Suprapubic skin (tissue), 3 donors: Measurements from ENCODE around the gene URB1.

Experiments
- EP300 ChIP-seq: sonication (generic); formaldehyde crosslinking; IDR thresholded peaks from one replicate; pipeline ENCODE4 v1.6.1; 2017; ENCODE audit warnings: antibody characterized with exemption
- TF ChIP-seq, protein P1 (sequence below), 2 donors: fragments of 200-600 bp in 1 of 2; fragments of 450-650 bp in 1 of 2; sonication (generic) in 1 of 2; IDR thresholded peaks; one replicate each; pipeline ENCODE4 v1.5.1; 2016 to 2019; ENCODE audit warnings: antibody characterized with exemption in 2 of 2, mild to moderate bottlenecking in 1 of 2, moderate library complexity in 1 of 2

DNA sequence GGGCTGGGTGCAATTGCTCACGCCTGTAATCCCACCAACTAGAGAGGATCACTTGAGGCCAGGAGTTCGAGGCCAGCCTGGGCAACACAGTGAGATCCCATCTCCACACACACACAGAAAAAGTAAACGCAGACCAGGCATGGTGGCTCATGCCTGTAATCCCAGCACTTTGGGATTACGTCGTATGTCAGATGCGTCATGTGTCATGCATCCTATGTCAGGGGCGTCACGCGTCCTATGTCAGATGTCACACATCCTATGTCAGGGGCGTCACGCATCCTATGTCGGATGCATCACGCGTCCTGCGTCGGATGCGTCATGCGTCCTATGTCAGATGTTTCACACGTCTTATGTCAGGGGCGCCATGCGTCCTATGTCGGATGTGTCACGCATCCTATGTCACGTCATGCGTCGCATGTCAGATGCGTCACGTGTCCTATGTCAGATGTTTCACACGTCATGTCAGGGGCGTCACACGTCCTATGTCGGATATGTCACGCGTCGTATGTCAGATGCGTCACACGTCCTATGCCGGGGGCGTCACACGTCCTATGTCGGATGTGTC is 92.6 kb downstream of the URB1 start:
- no peak for TF ChIP-seq EP300
- TF ChIP-seq, protein P1, sequence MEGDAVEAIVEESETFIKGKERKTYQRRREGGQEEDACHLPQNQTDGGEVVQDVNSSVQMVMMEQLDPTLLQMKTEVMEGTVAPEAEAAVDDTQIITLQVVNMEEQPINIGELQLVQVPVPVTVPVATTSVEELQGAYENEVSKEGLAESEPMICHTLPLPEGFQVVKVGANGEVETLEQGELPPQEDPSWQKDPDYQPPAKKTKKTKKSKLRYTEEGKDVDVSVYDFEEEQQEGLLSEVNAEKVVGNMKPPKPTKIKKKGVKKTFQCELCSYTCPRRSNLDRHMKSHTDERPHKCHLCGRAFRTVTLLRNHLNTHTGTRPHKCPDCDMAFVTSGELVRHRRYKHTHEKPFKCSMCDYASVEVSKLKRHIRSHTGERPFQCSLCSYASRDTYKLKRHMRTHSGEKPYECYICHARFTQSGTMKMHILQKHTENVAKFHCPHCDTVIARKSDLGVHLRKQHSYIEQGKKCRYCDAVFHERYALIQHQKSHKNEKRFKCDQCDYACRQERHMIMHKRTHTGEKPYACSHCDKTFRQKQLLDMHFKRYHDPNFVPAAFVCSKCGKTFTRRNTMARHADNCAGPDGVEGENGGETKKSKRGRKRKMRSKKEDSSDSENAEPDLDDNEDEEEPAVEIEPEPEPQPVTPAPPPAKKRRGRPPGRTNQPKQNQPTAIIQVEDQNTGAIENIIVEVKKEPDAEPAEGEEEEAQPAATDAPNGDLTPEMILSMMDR (IDR thresholded peaks at IDR 0.05): no peak
